Neural cell (in vitro differentiated cells): ENCODE data around the gene TNS1.

Experiments
- CTCF ChIP-seq: fragments of 450-650 bp; IDR thresholded peaks from 2 replicates; pipeline ENCODE4 v1.5.1; 2014; ENCODE audit warnings: antibody characterized with exemption, mild to moderate bottlenecking, moderate library complexity; ENCODE audit not compliant: poor library complexity, severe bottlenecking
- EP300 ChIP-seq: fragments of 450-650 bp; conservative IDR thresholded peaks from 2 replicates; pipeline ENCODE4 v1.6.1; 2014; ENCODE audit warnings: antibody characterized with exemption, mild to moderate bottlenecking, moderate library complexity; ENCODE audit not compliant: poor library complexity, severe bottlenecking
- EZH2 ChIP-seq: fragments of 200-600, 300-800 bp; shearing (Covaris generic), sonication (generic); IDR thresholded peaks from 2 replicates; pipeline ENCODE4 v1.6.1; 2014; ENCODE audit warnings: antibody characterized with exemption, low read length, borderline replicate concordance, mild to moderate bottlenecking; ENCODE audit not compliant: insufficient read depth, poor library complexity, severe bottlenecking
- MXI1 ChIP-seq: fragments of 450-650 bp; conservative IDR thresholded peaks from 2 replicates; pipeline ENCODE4 v1.6.1; 2014; ENCODE audit warnings: antibody characterized with exemption, mild to moderate bottlenecking; ENCODE audit not compliant: poor library complexity, severe bottlenecking
- POLR2AphosphoS5 ChIP-seq: IDR thresholded peaks from 2 replicates; pipeline ENCODE4 v1.6.1; 2012
- RAD21 ChIP-seq: fragments of 450-650 bp; conservative IDR thresholded peaks from 2 replicates; pipeline ENCODE4 v1.6.1; 2014; ENCODE audit warnings: antibody characterized with exemption, mild to moderate bottlenecking, moderate library complexity
- SMC3 ChIP-seq: fragments of 450-650 bp; conservative IDR thresholded peaks from 2 replicates; pipeline ENCODE4 v1.6.1; 2014; ENCODE audit warnings: antibody characterized with exemption, mild to moderate bottlenecking, moderate library complexity; ENCODE audit not compliant: poor library complexity
- TAF1 ChIP-seq: IDR thresholded peaks from 2 replicates; pipeline ENCODE4 v1.6.1; 2012; ENCODE audit warnings: low read depth
- TF ChIP-seq, protein P1 (sequence below): IDR thresholded peaks from 2 replicates; pipeline ENCODE4 v1.6.1; 2012; ENCODE audit warnings: borderline replicate concordance

DNA sequence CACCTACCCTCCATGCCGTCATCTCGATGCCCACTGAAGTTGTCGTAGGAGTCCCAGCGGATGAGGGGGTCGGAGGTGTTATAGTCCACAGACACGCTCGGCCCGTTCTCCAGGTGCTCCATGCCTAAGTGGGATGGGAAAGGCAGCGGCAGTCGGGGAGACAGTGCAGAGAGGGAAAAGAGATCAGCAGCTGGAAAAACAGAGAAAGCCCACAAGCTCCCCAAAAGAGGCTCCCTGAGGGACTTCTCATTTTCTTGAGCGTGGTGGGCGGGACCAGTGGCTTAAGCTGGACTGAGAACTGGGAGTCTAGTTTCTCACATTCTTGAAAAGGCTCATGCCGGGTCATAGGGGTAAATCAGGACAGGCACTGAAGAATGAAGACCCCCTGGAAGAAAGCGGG, 121.9 kb downstream of the TNS1 start:
- TF ChIP-seq EP300 (no peak), CTCF (no peak), RAD21 (no peak), POLR2AphosphoS5 (no peak), MXI1 (no peak), EZH2 (no peak), TAF1 (no peak), SMC3 (no peak)
- TF ChIP-seq, protein P1, sequence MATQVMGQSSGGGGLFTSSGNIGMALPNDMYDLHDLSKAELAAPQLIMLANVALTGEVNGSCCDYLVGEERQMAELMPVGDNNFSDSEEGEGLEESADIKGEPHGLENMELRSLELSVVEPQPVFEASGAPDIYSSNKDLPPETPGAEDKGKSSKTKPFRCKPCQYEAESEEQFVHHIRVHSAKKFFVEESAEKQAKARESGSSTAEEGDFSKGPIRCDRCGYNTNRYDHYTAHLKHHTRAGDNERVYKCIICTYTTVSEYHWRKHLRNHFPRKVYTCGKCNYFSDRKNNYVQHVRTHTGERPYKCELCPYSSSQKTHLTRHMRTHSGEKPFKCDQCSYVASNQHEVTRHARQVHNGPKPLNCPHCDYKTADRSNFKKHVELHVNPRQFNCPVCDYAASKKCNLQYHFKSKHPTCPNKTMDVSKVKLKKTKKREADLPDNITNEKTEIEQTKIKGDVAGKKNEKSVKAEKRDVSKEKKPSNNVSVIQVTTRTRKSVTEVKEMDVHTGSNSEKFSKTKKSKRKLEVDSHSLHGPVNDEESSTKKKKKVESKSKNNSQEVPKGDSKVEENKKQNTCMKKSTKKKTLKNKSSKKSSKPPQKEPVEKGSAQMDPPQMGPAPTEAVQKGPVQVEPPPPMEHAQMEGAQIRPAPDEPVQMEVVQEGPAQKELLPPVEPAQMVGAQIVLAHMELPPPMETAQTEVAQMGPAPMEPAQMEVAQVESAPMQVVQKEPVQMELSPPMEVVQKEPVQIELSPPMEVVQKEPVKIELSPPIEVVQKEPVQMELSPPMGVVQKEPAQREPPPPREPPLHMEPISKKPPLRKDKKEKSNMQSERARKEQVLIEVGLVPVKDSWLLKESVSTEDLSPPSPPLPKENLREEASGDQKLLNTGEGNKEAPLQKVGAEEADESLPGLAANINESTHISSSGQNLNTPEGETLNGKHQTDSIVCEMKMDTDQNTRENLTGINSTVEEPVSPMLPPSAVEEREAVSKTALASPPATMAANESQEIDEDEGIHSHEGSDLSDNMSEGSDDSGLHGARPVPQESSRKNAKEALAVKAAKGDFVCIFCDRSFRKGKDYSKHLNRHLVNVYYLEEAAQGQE = no peak
